ENCODE data around the gene KLHL1. TPM values are rescaled to one million over a fixed set of nuclear protein-coding genes. Genes with fewer than 3 reads are reported as not detected.

Gene KLHL1
- total RNA-seq, 1 donor = not detected

- H2AFZ ChIP-seq (ENCODE audit: low read length) = no peak overlapping the region
- H3K9me3 ChIP-seq (ENCODE audit: low read depth, low read length) = no peaks in the 10 kb centered on the region
- H3K4me1 ChIP-seq (ENCODE audit: insufficient read depth, low read length) = no peaks in the 10 kb centered on the region
- no peaks in the 10 kb centered on the region for H4K20me1 ChIP-seq (ENCODE audit: insufficient read depth, low read length)
- DNase-seq (ENCODE audit: insufficient read length, low spot score, missing footprints) = no peak
- H3K27ac ChIP-seq (ENCODE audit: low read depth, low read length) = no peak overlapping the region
- TF ChIP-seq, protein P1, sequence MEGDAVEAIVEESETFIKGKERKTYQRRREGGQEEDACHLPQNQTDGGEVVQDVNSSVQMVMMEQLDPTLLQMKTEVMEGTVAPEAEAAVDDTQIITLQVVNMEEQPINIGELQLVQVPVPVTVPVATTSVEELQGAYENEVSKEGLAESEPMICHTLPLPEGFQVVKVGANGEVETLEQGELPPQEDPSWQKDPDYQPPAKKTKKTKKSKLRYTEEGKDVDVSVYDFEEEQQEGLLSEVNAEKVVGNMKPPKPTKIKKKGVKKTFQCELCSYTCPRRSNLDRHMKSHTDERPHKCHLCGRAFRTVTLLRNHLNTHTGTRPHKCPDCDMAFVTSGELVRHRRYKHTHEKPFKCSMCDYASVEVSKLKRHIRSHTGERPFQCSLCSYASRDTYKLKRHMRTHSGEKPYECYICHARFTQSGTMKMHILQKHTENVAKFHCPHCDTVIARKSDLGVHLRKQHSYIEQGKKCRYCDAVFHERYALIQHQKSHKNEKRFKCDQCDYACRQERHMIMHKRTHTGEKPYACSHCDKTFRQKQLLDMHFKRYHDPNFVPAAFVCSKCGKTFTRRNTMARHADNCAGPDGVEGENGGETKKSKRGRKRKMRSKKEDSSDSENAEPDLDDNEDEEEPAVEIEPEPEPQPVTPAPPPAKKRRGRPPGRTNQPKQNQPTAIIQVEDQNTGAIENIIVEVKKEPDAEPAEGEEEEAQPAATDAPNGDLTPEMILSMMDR (IDR thresholded peaks at IDR 0.05; ENCODE audit: extremely low read depth, low read depth, low read length) = no peak
- no peaks in the 10 kb centered on the region for H3K36me3 ChIP-seq (ENCODE audit: insufficient read depth, low read length)
- H3K27me3 ChIP-seq (ENCODE audit: insufficient read depth, low read length) = no peaks in the 10 kb centered on the region
- no peaks in the 10 kb centered on the region for H3K79me2 ChIP-seq (ENCODE audit: insufficient read depth, low read length)
- no peak overlapping the region for H3K4me2 ChIP-seq (ENCODE audit: insufficient read depth, low read length)
- no peak overlapping the region for H3K4me3 ChIP-seq (ENCODE audit: insufficient read depth, low read length)
Measured at GRCh38 chr13:69997061-69997460, 111.2 kb downstream of the KLHL1 start.

GRCh38 chr13:69980799-69981198 lies 127.5 kb downstream of the KLHL1 start:
- Histone ChIP-seq H3K4me2 (ENCODE audit: insufficient read depth, low read length) (no peak overlapping the region), H3K36me3 (ENCODE audit: insufficient read depth, low read length) (no peaks in the 10 kb centered on the region), H3K79me2 (ENCODE audit: insufficient read depth, low read length) (no peaks in the 10 kb centered on the region), H3K4me1 (ENCODE audit: insufficient read depth, low read length) (no peaks in the 10 kb centered on the region), H3K4me3 (ENCODE audit: insufficient read depth, low read length) (no peak overlapping the region), H4K20me1 (ENCODE audit: insufficient read depth, low read length) (no peaks in the 10 kb centered on the region), H3K27me3 (ENCODE audit: insufficient read depth, low read length) (no peaks in the 10 kb centered on the region), H3K27ac (ENCODE audit: low read depth, low read length) (no peak overlapping the region), H2AFZ (ENCODE audit: low read length) (no peak overlapping the region), H3K9me3 (ENCODE audit: low read depth, low read length) (no peaks in the 10 kb centered on the region)
- TF ChIP-seq, protein P1 (IDR thresholded peaks at IDR 0.05; ENCODE audit: extremely low read depth, low read depth, low read length) = no peak
- DNase-seq (ENCODE audit: insufficient read length, low spot score, missing footprints) = no peak

DNA sequence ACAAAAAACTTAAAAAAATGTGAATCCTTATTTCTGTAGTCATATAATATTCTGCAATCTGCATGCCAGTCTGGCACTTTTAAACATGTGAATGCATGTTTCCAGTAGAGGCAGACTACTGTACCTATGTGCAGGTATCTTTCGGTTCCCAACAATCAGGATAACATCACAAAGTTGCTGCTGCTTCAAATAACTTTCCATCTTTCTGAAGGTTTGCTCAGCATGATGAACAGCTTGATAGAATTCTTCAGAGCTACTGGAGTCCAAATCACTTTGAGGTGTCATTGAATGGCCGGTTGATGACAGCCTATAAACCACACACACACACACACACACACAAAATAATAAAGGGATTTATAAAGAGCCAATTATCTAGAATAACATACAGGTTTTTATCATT lies 132.8 kb downstream of the KLHL1 start:
- Histone ChIP-seq H3K4me2 (ENCODE audit: insufficient read depth, low read length) (no peak overlapping the region), H3K4me1 (ENCODE audit: insufficient read depth, low read length) (no peaks in the 10 kb centered on the region), H3K4me3 (ENCODE audit: insufficient read depth, low read length) (no peak overlapping the region), H2AFZ (ENCODE audit: low read length) (no peak overlapping the region), H4K20me1 (ENCODE audit: insufficient read depth, low read length) (no peaks in the 10 kb centered on the region), H3K9me3 (ENCODE audit: low read depth, low read length) (no peaks in the 10 kb centered on the region), H3K36me3 (ENCODE audit: insufficient read depth, low read length) (no peaks in the 10 kb centered on the region), H3K27me3 (ENCODE audit: insufficient read depth, low read length) (no peaks in the 10 kb centered on the region), H3K79me2 (ENCODE audit: insufficient read depth, low read length) (no peaks in the 10 kb centered on the region), H3K27ac (ENCODE audit: low read depth, low read length) (no peak overlapping the region)
- DNase-seq (ENCODE audit: insufficient read length, low spot score, missing footprints) = no peak
- TF ChIP-seq, protein P1 (IDR thresholded peaks at IDR 0.05; ENCODE audit: extremely low read depth, low read depth, low read length) = no peak

DNA sequence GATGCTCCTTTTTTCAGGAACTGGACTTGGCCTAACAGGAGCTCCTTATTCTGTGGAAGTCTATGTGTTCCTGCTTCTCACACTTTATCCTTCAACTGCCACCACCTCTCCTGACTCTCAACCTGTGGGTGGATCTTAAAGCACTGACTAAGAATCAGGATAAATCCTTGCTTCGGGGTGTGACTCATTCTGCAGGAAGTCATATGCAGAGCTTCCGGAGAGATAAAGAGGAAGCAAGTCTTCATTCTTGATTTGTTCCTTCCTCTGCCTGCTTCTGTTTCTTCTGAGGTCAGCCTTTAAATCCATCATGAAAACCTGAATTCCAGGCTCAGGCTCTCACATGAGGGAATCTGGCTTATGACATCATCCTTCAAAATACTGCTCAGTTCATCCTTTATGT lies 137.7 kb downstream of the KLHL1 start:
- H3K9me3 ChIP-seq (ENCODE audit: low read depth, low read length) = no peaks in the 10 kb centered on the region
- H3K4me3 ChIP-seq (ENCODE audit: insufficient read depth, low read length) = no peak overlapping the region
- H3K4me1 ChIP-seq (ENCODE audit: insufficient read depth, low read length) = no peaks in the 10 kb centered on the region
- no peak overlapping the region for H2AFZ ChIP-seq (ENCODE audit: low read length)
- H3K36me3 ChIP-seq (ENCODE audit: insufficient read depth, low read length) = no peaks in the 10 kb centered on the region
- H3K4me2 ChIP-seq (ENCODE audit: insufficient read depth, low read length) = no peak overlapping the region
- no peaks in the 10 kb centered on the region for H4K20me1 ChIP-seq (ENCODE audit: insufficient read depth, low read length)
- H3K27me3 ChIP-seq (ENCODE audit: insufficient read depth, low read length) = no peaks in the 10 kb centered on the region
- DNase-seq (ENCODE audit: insufficient read length, low spot score, missing footprints) = no peak
- H3K79me2 ChIP-seq (ENCODE audit: insufficient read depth, low read length) = no peaks in the 10 kb centered on the region
- TF ChIP-seq, protein P1 (IDR thresholded peaks at IDR 0.05; ENCODE audit: extremely low read depth, low read depth, low read length) = no peak
- H3K27ac ChIP-seq (ENCODE audit: low read depth, low read length) = no peak overlapping the region
